Mesendoderm (in vitro differentiated cells): ENCODE data around the gene SRP14.

Experiments
- DNase-seq: peaks from one replicate; pipeline ENCODE4 v3.0.0; 2013
- H2AK5ac ChIP-seq: 2 replicates; pipeline ENCODE4 v1.6.1; 2013; ENCODE audit warnings: low read length, inconsistent platforms
- H2BK120ac ChIP-seq: 2 replicates; pipeline ENCODE4 v1.6.1; 2013; ENCODE audit warnings: low read depth, mild to moderate bottlenecking, low read length, moderate library complexity, mixed read lengths
- H2BK15ac ChIP-seq: replicated peaks from 2 replicates; pipeline ENCODE4 v1.6.1; 2013; ENCODE audit warnings: low read depth, mild to moderate bottlenecking, moderate library complexity
- H2BK5ac ChIP-seq: 2 replicates; pipeline ENCODE4 v1.6.1; 2013; ENCODE audit warnings: low read length, inconsistent platforms
- H3K18ac ChIP-seq: 2 replicates; pipeline ENCODE4 v1.6.1; 2013; ENCODE audit warnings: mild to moderate bottlenecking, low read length, mixed read lengths
- H3K23ac ChIP-seq: one replicate; pipeline ENCODE4 v1.6.1; 2013; ENCODE audit warnings: low read length
- H3K27ac ChIP-seq: 2 replicates; pipeline ENCODE4 v1.5.1; 2013; ENCODE audit warnings: low read depth, mild to moderate bottlenecking, inconsistent platforms, low read length, moderate library complexity
- H3K27me3 ChIP-seq: 2 replicates; pipeline ENCODE4 v1.6.1; 2013; ENCODE audit warnings: low read length, control low read depth, mild to moderate bottlenecking, inconsistent platforms; ENCODE audit not compliant: insufficient read depth, poor library complexity
- H3K36me3 ChIP-seq: 2 replicates; pipeline ENCODE4 v1.6.1; 2013; ENCODE audit warnings: low read length, inconsistent platforms; ENCODE audit not compliant: control insufficient read depth, insufficient read depth
- H3K4ac ChIP-seq: one replicate; pipeline ENCODE4 v1.6.1; 2013; ENCODE audit warnings: low read depth, mild to moderate bottlenecking, low read length, moderate library complexity
- H3K4me1 ChIP-seq: 2 replicates; pipeline ENCODE4 v1.6.1; 2013; ENCODE audit warnings: low read depth, low read length, inconsistent platforms; ENCODE audit not compliant: control insufficient read depth
- H3K4me2 ChIP-seq: 2 replicates; pipeline ENCODE4 v1.6.1; 2013; ENCODE audit warnings: low read length
- H3K4me3 ChIP-seq: 2 replicates; pipeline ENCODE4 v1.5.1; 2013; ENCODE audit warnings: mild to moderate bottlenecking, low read length
- H3K56ac ChIP-seq: one replicate; pipeline ENCODE4 v1.6.1; 2013; ENCODE audit warnings: low read length
- H3K79me1 ChIP-seq: 2 replicates; pipeline ENCODE4 v1.6.1; 2013; ENCODE audit warnings: low read length, inconsistent platforms
- H3K79me2 ChIP-seq: 2 replicates; pipeline ENCODE4 v1.6.1; 2013; ENCODE audit warnings: mild to moderate bottlenecking, low read length; ENCODE audit not compliant: control insufficient read depth, insufficient read depth
- H3K9ac ChIP-seq: 2 replicates; pipeline ENCODE4 v1.6.1; 2013; ENCODE audit warnings: low read length, inconsistent platforms
- H4K5ac ChIP-seq: one replicate; pipeline ENCODE4 v1.6.1; 2013; ENCODE audit warnings: low read length
- H4K8ac ChIP-seq: one replicate; pipeline ENCODE4 v1.6.1; 2013; ENCODE audit warnings: low read depth, mild to moderate bottlenecking, control low read depth, low read length, moderate library complexity
- WGBS: extraction: QIAGEN DNeasy Blood & Tissue Kit; methylation state at CpG from one replicate; pipeline ENCODE4 v1.1.7; 2013; ENCODE audit warnings: low lambda C conversion rate, missing lambda C conversion rate; ENCODE audit not compliant: insufficient coverage; ENCODE audit errors: extremely low coverage; 5-methylcytosine and 5-hydroxymethylcytosine counted together

SRP14 gene

DNA sequence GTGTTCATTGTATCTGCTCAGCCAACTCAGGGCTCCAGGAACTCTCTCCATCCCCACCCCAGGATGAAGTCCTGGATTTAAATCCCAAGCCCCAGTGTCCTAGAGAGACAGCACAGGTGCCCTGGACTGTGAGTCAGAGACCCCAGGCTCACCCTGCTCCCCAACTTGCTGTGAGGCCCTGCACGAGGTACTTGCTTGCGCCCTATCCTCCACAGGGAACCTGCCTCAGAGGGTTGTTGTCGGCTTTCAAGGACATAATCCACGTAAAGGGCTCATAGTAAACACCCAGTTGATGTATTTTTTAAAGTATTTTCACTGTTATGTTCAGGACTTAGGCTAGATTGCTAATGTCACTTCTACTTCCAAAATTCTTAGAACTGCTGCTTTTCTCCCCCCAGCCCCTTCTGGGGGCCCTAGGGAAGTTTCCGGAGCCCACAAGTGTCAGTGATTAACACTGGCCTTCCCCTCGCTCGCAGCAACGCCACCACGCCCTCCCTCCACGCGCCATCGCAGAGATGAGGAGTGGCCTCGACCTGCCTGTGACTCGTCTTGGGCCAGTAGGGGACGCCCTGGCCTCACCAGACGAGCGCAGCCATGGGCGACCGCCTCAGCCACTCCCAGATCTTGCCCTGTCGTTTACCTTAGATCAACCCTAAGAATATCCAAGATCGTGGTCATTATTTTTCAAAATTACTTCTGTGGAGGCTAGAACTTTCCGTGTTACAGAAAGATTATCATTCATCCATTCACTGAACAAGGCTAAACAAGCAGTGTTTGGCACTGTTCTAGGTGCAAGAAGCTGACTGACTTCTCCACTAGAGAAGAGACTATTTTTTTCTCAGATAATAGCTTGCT lies 6.0 kb upstream of the SRP14 start:
- Histone ChIP-seq H3K27ac (no peak overlapping the region), H3K4me3 (no peak overlapping the region)

GRCh38 chr15:40043927-40044716 lies 5.1 kb upstream of the SRP14 start:
- Histone ChIP-seq H3K4me3 (no peak overlapping the region), H3K4ac (no peak overlapping the region), H3K4me1 (peaks cover 5% of the 10 kb centered on the region), H4K5ac (no peak overlapping the region), H3K27ac (no peak overlapping the region), H3K79me1 (no peaks in the 10 kb centered on the region), H2AK5ac (no peak overlapping the region), H3K4me2 (no peak overlapping the region), H3K18ac (no peak overlapping the region), H4K8ac (no peak overlapping the region), H3K36me3 (no peaks in the 10 kb centered on the region), H3K79me2 (no peaks in the 10 kb centered on the region), H3K56ac (no peak overlapping the region), H3K27me3 (no peaks in the 10 kb centered on the region), H2BK120ac (no peak overlapping the region), H3K9ac (no peak overlapping the region), H2BK5ac (no peak overlapping the region), H3K23ac (no peak overlapping the region), H2BK15ac (no peak overlapping the region)
- WGBS, result no CpG with 5 or more reads among the region's 10 CpGs
- no peak for DNase-seq

More for the DNA sequence above, 6.0 kb upstream of the SRP14 start:
- no peaks in the 10 kb centered on the region for H3K36me3 ChIP-seq
- H3K4ac ChIP-seq, result no peak overlapping the region
- no peak overlapping the region for H3K23ac ChIP-seq
- no peaks in the 10 kb centered on the region for H3K79me1 ChIP-seq
- H2BK15ac ChIP-seq, result no peak overlapping the region
- H2BK120ac ChIP-seq, result no peak overlapping the region
- no peak overlapping the region for H4K8ac ChIP-seq
- peak overlapping the region; percentile 35 for H3K4me2 ChIP-seq
- H3K4me1 ChIP-seq, result peaks cover 5% of the 10 kb centered on the region
- peak overlapping the region; percentile 61 for H3K56ac ChIP-seq
- peak overlapping the region; percentile 61 for H3K9ac ChIP-seq
- no peaks in the 10 kb centered on the region for H3K79me2 ChIP-seq
- no peak overlapping the region for H2AK5ac ChIP-seq
- peak; percentile 84 for DNase-seq
- no CpG with 5 or more reads among the region's 22 CpGs for WGBS
- no peaks in the 10 kb centered on the region for H3K27me3 ChIP-seq
- H3K18ac ChIP-seq, result no peak overlapping the region
- H4K5ac ChIP-seq, result no peak overlapping the region
- H2BK5ac ChIP-seq, result no peak overlapping the region

- H4K5ac ChIP-seq, result no peak overlapping the region
- no peak overlapping the region for H3K56ac ChIP-seq
- no peak overlapping the region for H3K4ac ChIP-seq
- WGBS, result no CpG with 5 or more reads among the region's 5 CpGs
- peaks cover 10% of the 10 kb centered on the region for H3K79me2 ChIP-seq
- no peaks in the 10 kb centered on the region for H3K27me3 ChIP-seq
- no peak overlapping the region for H3K4me2 ChIP-seq
- H2AK5ac ChIP-seq, result no peak overlapping the region
- no peak overlapping the region for H3K4me3 ChIP-seq
- no peaks in the 10 kb centered on the region for H3K36me3 ChIP-seq
- no peak overlapping the region for H3K18ac ChIP-seq
- H3K27ac ChIP-seq, result no peak overlapping the region
- H4K8ac ChIP-seq, result no peak overlapping the region
- H2BK5ac ChIP-seq, result no peak overlapping the region
- no peak overlapping the region for H2BK15ac ChIP-seq
- no peak for DNase-seq
- H3K4me1 ChIP-seq, result peaks cover 6% of the 10 kb centered on the region
- peaks cover 4% of the 10 kb centered on the region for H3K79me1 ChIP-seq
- H2BK120ac ChIP-seq, result no peak overlapping the region
- H3K23ac ChIP-seq, result no peak overlapping the region
- H3K9ac ChIP-seq, result no peak overlapping the region
Measured at GRCh38 chr15:40042791-40043320, 3.9 kb upstream of the SRP14 start.

- no peak for DNase-seq
- Histone ChIP-seq H3K36me3 (peaks cover 2% of the 10 kb centered on the region), H3K79me2 (peaks cover 13% of the 10 kb centered on the region), H3K4me3 (no peak overlapping the region), H2BK120ac (no peak overlapping the region), H3K27me3 (no peaks in the 10 kb centered on the region), H2AK5ac (no peak overlapping the region), H2BK15ac (no peak overlapping the region), H4K5ac (no peak overlapping the region), H3K4me1 (peaks cover 4% of the 10 kb centered on the region), H3K79me1 (peaks cover 4% of the 10 kb centered on the region), H3K4ac (no peak overlapping the region), H3K23ac (no peak overlapping the region), H4K8ac (no peak overlapping the region), H3K27ac (no peak overlapping the region), H3K56ac (no peak overlapping the region), H3K18ac (no peak overlapping the region), H2BK5ac (no peak overlapping the region), H3K9ac (no peak overlapping the region), H3K4me2 (no peak overlapping the region)
- no CpG with 5 or more reads among the region's 3 CpGs for WGBS
Measured at GRCh38 chr15:40040770-40041169, 1.8 kb upstream of the SRP14 start.

DNA sequence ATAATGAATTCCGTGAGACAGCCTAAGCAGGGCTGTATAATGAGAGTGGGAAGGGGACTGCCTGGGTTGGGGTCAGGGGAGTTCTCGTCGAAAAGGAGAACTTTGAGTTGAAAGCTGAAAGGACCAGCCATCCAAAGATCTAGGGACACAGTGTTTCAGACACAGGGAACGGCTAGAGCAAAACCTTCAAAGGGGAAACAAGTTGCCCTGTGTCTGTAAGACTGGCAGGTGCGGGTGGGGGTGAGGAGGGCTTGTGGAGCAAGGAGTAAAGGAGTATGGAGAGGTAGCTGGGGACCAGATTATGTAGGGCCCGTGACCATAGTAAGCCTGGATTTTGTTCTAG lies 1.3 kb upstream of the SRP14 start:
- H2AK5ac ChIP-seq, result no peak overlapping the region
- peaks cover 4% of the 10 kb centered on the region for H3K79me1 ChIP-seq
- peaks cover 13% of the 10 kb centered on the region for H3K79me2 ChIP-seq
- H3K9ac ChIP-seq, result no peak overlapping the region
- no peak overlapping the region for H4K5ac ChIP-seq
- peaks cover 2% of the 10 kb centered on the region for H3K4me1 ChIP-seq
- no peak overlapping the region for H3K23ac ChIP-seq
- no peak overlapping the region for H3K4me2 ChIP-seq
- no peak overlapping the region for H3K4me3 ChIP-seq
- no CpG with 5 or more reads among the region's 6 CpGs for WGBS
- H2BK120ac ChIP-seq, result no peak overlapping the region
- no peak overlapping the region for H3K4ac ChIP-seq
- peaks cover 2% of the 10 kb centered on the region for H3K36me3 ChIP-seq
- no peak for DNase-seq
- H3K27ac ChIP-seq, result no peak overlapping the region
- peak overlapping the region; percentile 19 for H3K56ac ChIP-seq
- H4K8ac ChIP-seq, result no peak overlapping the region
- no peak overlapping the region for H3K18ac ChIP-seq
- H2BK5ac ChIP-seq, result no peak overlapping the region
- H2BK15ac ChIP-seq, result no peak overlapping the region
- H3K27me3 ChIP-seq, result no peaks in the 10 kb centered on the region
